GM21825 (cell line): ENCODE data around the gene GLB1L.
"Not testable (repeated sequence)": the region's sequence is repeated elsewhere in the genome, so short reads cannot be mapped to it uniquely, and the experiment has no call there.

Experiments
- ATAC-seq: cut with Tn5 transposase; IDR thresholded peaks from one replicate; pipeline ENCODE4 v1.9.1; 2021; ENCODE audit warnings: mild to moderate bottlenecking, moderate library complexity; ENCODE audit not compliant: unreplicated experiment

Gene GLB1L

GRCh38 chr2:219209236-219210195, 35.7 kb downstream of the GLB1L start:
- no peak for ATAC-seq

- no peak for ATAC-seq
Observed at GRCh38 chr2:219207884-219208740, 37.1 kb downstream of the GLB1L start.

- ATAC-seq: no peak
Observed at GRCh38 chr2:219207134-219207883, 37.9 kb downstream of the GLB1L start.

GRCh38 chr2:219206328-219207133, 38.7 kb downstream of the GLB1L start, which contains the start of gene ZFAND2B:
Gene ZFAND2B, plus strand, starts transcription at chr2:219206782. Its CDS starts 206 bp downstream, at chr2:219206988.
- peak; percentile 97 for ATAC-seq

GRCh38 chr2:219205981-219206327, 39.3 kb downstream of the GLB1L start:
- ATAC-seq: no peak

GRCh38 chr2:219205165-219205538, 40.1 kb downstream of the GLB1L start:
- ATAC-seq: no peak

- no peak for ATAC-seq
Observed at GRCh38 chr2:219204425-219205164, 40.6 kb downstream of the GLB1L start.

- not testable (repeated sequence) for ATAC-seq
Observed at GRCh38 chr2:219201331-219201730, 43.9 kb downstream of the GLB1L start.

GRCh38 chr2:219200502-219201326, 44.5 kb downstream of the GLB1L start:
- ATAC-seq: not testable (repeated sequence)

GRCh38 chr2:219199470-219200211, 45.6 kb downstream of the GLB1L start:
- ATAC-seq: no peak

GRCh38 chr2:219198974-219199373, 46.3 kb downstream of the GLB1L start:
- no peak for ATAC-seq

- no peak for ATAC-seq
Observed at GRCh38 chr2:219197388-219197787, 47.9 kb downstream of the GLB1L start.

- ATAC-seq: no peak
Observed at GRCh38 chr2:219186754-219187456, 58.3 kb downstream of the GLB1L start.
